HG03196 (cell line): ENCODE measurements around the gene GPR63.

Experiments used
- ATAC-seq: cut with Tn5 transposase; IDR thresholded peaks from one replicate; pipeline ENCODE4 v1.9.1; 2021; ENCODE audit not compliant: unreplicated experiment

Gene GPR63

GRCh38 chr6:96823743-96824142 is 13.5 kb downstream of the GPR63 start:
- ATAC-seq = no peak

GRCh38 chr6:96821034-96821433 is 16.2 kb downstream of the GPR63 start:
- no peak for ATAC-seq

GRCh38 chr6:96816301-96816817 is 20.9 kb downstream of the GPR63 start:
- ATAC-seq = no peak

- no peak for ATAC-seq
These were observed 22.7 kb downstream of the GPR63 start for GRCh38 chr6:96814625-96815024.

- ATAC-seq = no peak
These were observed 25.1 kb downstream of the GPR63 start for GRCh38 chr6:96812077-96812703.

GRCh38 chr6:96811670-96812069 is 25.6 kb downstream of the GPR63 start:
- ATAC-seq = no peak

GRCh38 chr6:96811136-96811535 is 26.1 kb downstream of the GPR63 start:
- ATAC-seq = no peak

- ATAC-seq = no peak
These were observed 28.2 kb downstream of the GPR63 start for GRCh38 chr6:96809119-96809518.

- ATAC-seq = no peak
These were observed 34.2 kb downstream of the GPR63 start for GRCh38 chr6:96803106-96803481.

- ATAC-seq = no peak
These were observed 41.8 kb downstream of the GPR63 start for GRCh38 chr6:96795481-96795880.

- no peak for ATAC-seq
These were observed 42.3 kb downstream of the GPR63 start for GRCh38 chr6:96794980-96795379.

GRCh38 chr6:96792561-96793190 is 44.6 kb downstream of the GPR63 start:
- no peak for ATAC-seq

GRCh38 chr6:96789871-96790270 is 47.4 kb downstream of the GPR63 start:
- ATAC-seq = no peak

- no peak for ATAC-seq
These were observed 49.3 kb downstream of the GPR63 start for GRCh38 chr6:96787846-96788580.

- ATAC-seq = no peak
These were observed 50.9 kb downstream of the GPR63 start for GRCh38 chr6:96786336-96786735.

GRCh38 chr6:96784650-96785049 is 52.6 kb downstream of the GPR63 start:
- no peak for ATAC-seq

GRCh38 chr6:96783307-96783706 is 54.0 kb downstream of the GPR63 start:
- ATAC-seq = no peak

- ATAC-seq = no peak
These were observed 55.7 kb downstream of the GPR63 start for GRCh38 chr6:96781557-96781956.

- ATAC-seq = no peak
These were observed 60.2 kb downstream of the GPR63 start for GRCh38 chr6:96777113-96777512.

GRCh38 chr6:96775727-96776400 is 61.4 kb downstream of the GPR63 start:
- ATAC-seq = no peak

GRCh38 chr6:96766769-96767168 is 70.5 kb downstream of the GPR63 start:
- no peak for ATAC-seq

- no peak for ATAC-seq
These were observed 74.7 kb downstream of the GPR63 start for GRCh38 chr6:96762599-96762998.
